HG02943 (cell line): ENCODE results near the gene SERPINB12.

Experiments
- ATAC-seq: cut with Tn5 transposase; IDR thresholded peaks from one replicate; pipeline ENCODE4 v1.9.1; 2021; ENCODE audit warnings: mild to moderate bottlenecking, low read depth, moderate library complexity; ENCODE audit not compliant: unreplicated experiment

SERPINB12 gene

DNA sequence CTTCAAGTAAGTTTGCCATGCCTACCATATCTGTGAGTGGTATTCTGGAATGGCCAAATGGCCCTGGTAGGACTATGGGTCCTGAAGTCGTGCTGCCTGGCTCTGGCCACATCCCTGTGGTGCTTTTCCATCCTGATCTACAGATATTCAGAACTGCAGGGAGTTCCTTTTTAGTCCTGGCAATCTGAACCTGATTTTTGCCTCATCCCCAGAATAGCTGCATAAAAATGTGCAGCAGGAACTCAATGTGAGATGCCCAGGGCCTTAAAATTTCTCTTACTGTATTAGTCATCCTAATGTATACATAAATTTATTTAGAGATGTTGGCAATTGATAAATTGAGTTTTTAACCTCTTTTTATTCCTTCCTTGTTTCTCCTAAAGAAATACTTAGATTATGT lies 50.3 kb downstream of the SERPINB12 start:
- ATAC-seq = no peak

DNA sequence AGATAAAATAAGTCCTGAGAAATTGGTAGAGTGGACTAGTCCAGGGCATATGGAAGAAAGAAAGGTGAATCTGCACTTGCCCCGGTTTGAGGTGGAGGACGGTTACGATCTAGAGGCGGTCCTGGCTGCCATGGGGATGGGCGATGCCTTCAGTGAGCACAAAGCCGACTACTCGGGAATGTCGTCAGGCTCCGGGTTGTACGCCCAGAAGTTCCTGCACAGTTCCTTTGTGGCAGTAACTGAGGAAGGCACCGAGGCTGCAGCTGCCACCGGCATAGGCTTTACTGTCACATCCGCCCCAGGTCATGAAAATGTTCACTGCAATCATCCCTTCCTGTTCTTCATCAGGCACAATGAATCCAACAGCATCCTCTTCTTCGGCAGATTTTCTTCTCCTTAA lies 54.8 kb downstream of the SERPINB12 start:
- no peak for ATAC-seq

GRCh38 chr18:63603355-63603754 lies 61.2 kb downstream of the SERPINB12 start:
- no peak for ATAC-seq

- peak; percentile 86 for ATAC-seq
Measured at GRCh38 chr18:63603772-63604171, 61.6 kb downstream of the SERPINB12 start.

GRCh38 chr18:63604791-63605567 lies 62.8 kb downstream of the SERPINB12 start:
- no peak for ATAC-seq

DNA sequence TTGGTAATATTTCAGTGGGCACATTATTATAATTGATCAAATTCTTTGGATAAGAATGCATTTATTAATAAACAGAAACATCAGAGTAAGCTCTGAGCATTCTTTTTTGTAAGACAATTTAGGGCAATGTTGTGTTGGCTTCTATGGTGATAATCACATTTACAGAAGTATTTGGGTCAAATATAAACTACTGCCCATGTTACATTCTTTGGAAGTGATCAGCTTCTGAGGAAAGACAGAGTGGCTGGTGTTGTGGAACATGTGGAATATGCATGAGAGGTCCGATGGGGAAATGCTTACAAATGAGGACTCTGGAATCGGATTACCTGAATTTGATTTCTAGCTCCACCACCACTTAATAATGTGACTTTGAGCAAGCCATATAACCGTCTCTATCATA lies 64.4 kb downstream of the SERPINB12 start:
- ATAC-seq = no peak

DNA sequence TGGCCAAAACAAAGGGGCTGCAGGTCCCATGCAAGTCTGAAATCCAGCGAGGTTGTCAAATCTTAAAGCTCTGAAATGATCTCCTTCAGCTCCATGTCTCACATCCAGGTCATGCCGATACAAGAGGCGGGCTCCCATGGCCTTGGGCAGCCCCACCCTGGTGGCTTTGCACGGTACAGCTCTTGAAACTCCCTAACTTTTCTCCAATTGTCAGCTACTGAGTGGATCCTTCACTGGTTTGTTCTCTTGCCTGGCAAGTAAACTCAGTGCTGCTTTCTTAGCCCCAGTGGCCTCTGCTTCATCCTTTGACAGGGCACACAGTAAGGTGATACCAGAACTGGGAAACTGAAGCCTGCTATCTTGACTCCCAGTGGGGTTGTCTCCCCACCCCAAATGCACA lies 71.3 kb downstream of the SERPINB12 start:
- no peak for ATAC-seq

DNA sequence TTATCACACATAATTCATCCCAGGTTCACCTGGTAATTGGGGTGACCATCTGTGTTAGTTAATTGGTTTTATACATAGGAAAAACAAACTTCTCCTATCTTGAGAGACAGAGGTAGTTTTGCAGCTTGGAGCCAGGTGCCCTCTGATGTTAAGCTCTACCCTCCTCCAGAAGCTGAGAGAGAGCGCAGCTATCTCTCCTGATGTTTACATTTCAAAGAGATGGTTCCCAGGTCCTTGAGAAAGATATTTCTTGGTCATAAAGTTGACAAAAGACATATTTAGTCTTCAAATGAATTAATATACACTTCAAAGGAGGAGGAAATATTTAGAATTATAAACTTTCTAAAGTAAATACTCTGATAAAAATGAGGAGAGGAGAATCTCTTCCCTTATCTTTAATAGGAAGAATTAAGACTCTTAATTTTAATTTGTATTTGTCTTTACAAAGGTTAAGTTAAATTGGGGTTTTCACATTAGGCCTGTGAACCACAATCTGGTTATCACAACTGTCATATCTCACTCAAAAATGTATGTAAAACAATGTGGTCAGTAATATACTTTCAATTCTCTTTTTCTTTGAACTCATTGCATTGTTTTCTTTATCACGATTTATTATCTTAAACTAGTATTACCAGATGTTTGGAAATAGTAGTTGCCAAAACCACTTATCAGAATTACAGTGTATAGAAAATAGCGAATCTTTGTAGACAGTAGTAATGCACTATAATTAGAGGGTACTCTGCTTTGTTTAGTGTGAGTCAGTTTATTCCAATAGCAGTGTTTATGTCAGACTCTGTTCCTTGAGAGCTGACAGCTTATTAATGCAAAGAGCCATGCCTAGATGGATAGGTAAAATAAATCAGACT lies 75.1 kb downstream of the SERPINB12 start:
- ATAC-seq = no peak

GRCh38 chr18:63617915-63618234 lies 75.7 kb downstream of the SERPINB12 start:
- no peak for ATAC-seq
